GM19239 (cell line): ENCODE results near the gene RAB3GAP1.
"Not testable (repeated sequence)": the region's sequence is repeated elsewhere in the genome, so short reads cannot be mapped to it uniquely, and the experiment has no call there.

Experiments used
- DNase-seq: peaks from one replicate; pipeline ENCODE4 v3.0.0; 2011; ENCODE audit warnings: low spot score; ENCODE audit not compliant: insufficient read length
- FAIRE-seq: peaks from 2 replicates; lab custom pipeline; 2011; peaks lifted over from hg19 to GRCh38; lab: Jason Lieb, UNC

RAB3GAP1 gene

GRCh38 chr2:135052042-135052876, at the start of gene RAB3GAP1:
Gene RAB3GAP1, plus strand, starts transcription at chr2:135052292. Its CDS starts 16 bp downstream, at chr2:135052308.
- DNase-seq (peak; percentile 72), FAIRE-seq (peak; percentile 91)

GRCh38 chr2:135002836-135003235, 49.3 kb upstream of the RAB3GAP1 start:
- FAIRE-seq (no peak), DNase-seq (no peak)

GRCh38 chr2:135004005-135004746, 47.9 kb upstream of the RAB3GAP1 start:
- FAIRE-seq (peak; percentile 87), DNase-seq (peak; percentile 56)

GRCh38 chr2:135005753-135006152, 46.3 kb upstream of the RAB3GAP1 start:
- no peak for FAIRE-seq

GRCh38 chr2:135009339-135009738, 42.8 kb upstream of the RAB3GAP1 start:
- FAIRE-seq (no peak), DNase-seq (no peak)

More at GRCh38 chr2:135005753-135006152, 46.3 kb upstream of the RAB3GAP1 start:
- no peak for DNase-seq

- no peak for FAIRE-seq
- no peak for DNase-seq
Observed at GRCh38 chr2:135010200-135010942, 41.7 kb upstream of the RAB3GAP1 start.

- DNase-seq (no peak), FAIRE-seq (no peak)
Observed at GRCh38 chr2:135011633-135012032, 40.5 kb upstream of the RAB3GAP1 start.

- FAIRE-seq (no peak), DNase-seq (no peak)
Observed at GRCh38 chr2:135021618-135022017, 30.5 kb upstream of the RAB3GAP1 start.

- FAIRE-seq (no peak), DNase-seq (no peak)
Observed at GRCh38 chr2:135022952-135023880, 28.9 kb upstream of the RAB3GAP1 start.

GRCh38 chr2:135023886-135024485, 28.1 kb upstream of the RAB3GAP1 start:
- no peak for DNase-seq
- FAIRE-seq: no peak

GRCh38 chr2:135029481-135030134, 22.5 kb upstream of the RAB3GAP1 start:
- FAIRE-seq (no peak), DNase-seq (no peak)

GRCh38 chr2:135030826-135031225, 21.3 kb upstream of the RAB3GAP1 start:
- no peak for FAIRE-seq
- DNase-seq: no peak

- DNase-seq, FAIRE-seq: not testable (repeated sequence)
Observed at GRCh38 chr2:135033216-135033615, 18.9 kb upstream of the RAB3GAP1 start.

GRCh38 chr2:135037831-135038230, 14.3 kb upstream of the RAB3GAP1 start:
- FAIRE-seq: no peak
- no peak for DNase-seq

- DNase-seq (no peak), FAIRE-seq (no peak)
Observed at GRCh38 chr2:135043345-135043744, 8.7 kb upstream of the RAB3GAP1 start.

- no peak for DNase-seq
- no peak for FAIRE-seq
Observed at GRCh38 chr2:135047300-135047699, 4.8 kb upstream of the RAB3GAP1 start, which contains the start of gene MAP3K19. Gene MAP3K19, minus strand, starts transcription at chr2:135047447. Its CDS starts 22,800 bp downstream, at chr2:135024647.

GRCh38 chr2:135048122-135048521, 4.0 kb upstream of the RAB3GAP1 start:
- no peak for FAIRE-seq
- no peak for DNase-seq

- DNase-seq (no peak), FAIRE-seq (no peak)
Observed at GRCh38 chr2:135050132-135050531, 2.0 kb upstream of the RAB3GAP1 start.
